NT2/D1 (cell line): Measurements from ENCODE around the gene RBFOX1.

Experiments
- SUZ12 ChIP-seq: IDR thresholded peaks from 2 replicates; pipeline ENCODE4 v1.6.1; 2011; ENCODE audit not compliant: insufficient read length, insufficient read depth; ENCODE audit errors: extremely low read depth
- YY1 ChIP-seq: IDR thresholded peaks from 2 replicates; pipeline ENCODE4 v1.6.1; 2011; ENCODE audit not compliant: insufficient read length, insufficient read depth
- ZNF274 ChIP-seq: IDR thresholded peaks from 2 replicates; pipeline ENCODE4 v1.6.1; 2011; ENCODE audit warnings: mild to moderate bottlenecking, low read depth, low read length

- no peak for TF ChIP-seq ZNF274
- no peak for TF ChIP-seq YY1
- no peak for TF ChIP-seq SUZ12
Measured at GRCh38 chr16:7423434-7424044, 90.9 kb downstream of the RBFOX1 start.
